ENCODE measurements around the gene PALS1.

Gene PALS1

GRCh38 chr14:67232066-67232465, 9.2 kb upstream of the PALS1 start:
- no peaks in the 10 kb centered on the region for H3K4me1 ChIP-seq (ENCODE audit: insufficient read depth, low read length)
- no peak overlapping the region for H3K4me3 ChIP-seq (ENCODE audit: low read depth in 1 of 2, low read length in 2 of 2)
- no peak overlapping the region for H3K27ac ChIP-seq (ENCODE audit: low read depth, low read length)
- no peaks in the 10 kb centered on the region for H3K27me3 ChIP-seq (ENCODE audit: control insufficient read depth in 1 of 2, insufficient read depth in 2 of 2, low read length in 2 of 2)
- H3K36me3 ChIP-seq (ENCODE audit: insufficient read depth, low read length), result no peaks in the 10 kb centered on the region
- no peaks in the 10 kb centered on the region for H3K9me3 ChIP-seq (ENCODE audit: low read length)
- H3K9ac ChIP-seq (ENCODE audit: low read length), result no peak overlapping the region

- no peaks in the 10 kb centered on the region for H3K4me1 ChIP-seq (ENCODE audit: insufficient read depth, low read length)
- no peak overlapping the region for H3K27ac ChIP-seq (ENCODE audit: low read depth, low read length)
- H3K27me3 ChIP-seq (ENCODE audit: control insufficient read depth in 1 of 2, insufficient read depth in 2 of 2, low read length in 2 of 2), result no peaks in the 10 kb centered on the region
- H3K9me3 ChIP-seq (ENCODE audit: low read length), result no peaks in the 10 kb centered on the region
- H3K36me3 ChIP-seq (ENCODE audit: insufficient read depth, low read length), result no peaks in the 10 kb centered on the region
- no peak overlapping the region for H3K9ac ChIP-seq (ENCODE audit: low read length)
- no peak overlapping the region for H3K4me3 ChIP-seq (ENCODE audit: low read depth in 1 of 2, low read length in 2 of 2)
Observed at GRCh38 chr14:67232621-67233020, 8.6 kb upstream of the PALS1 start.

- no peak overlapping the region for H3K9ac ChIP-seq (ENCODE audit: low read length)
- H3K27me3 ChIP-seq (ENCODE audit: control insufficient read depth in 1 of 2, insufficient read depth in 2 of 2, low read length in 2 of 2), result no peaks in the 10 kb centered on the region
- no peak overlapping the region for H3K27ac ChIP-seq (ENCODE audit: low read depth, low read length)
- no peaks in the 10 kb centered on the region for H3K36me3 ChIP-seq (ENCODE audit: insufficient read depth, low read length)
- H3K9me3 ChIP-seq (ENCODE audit: low read length), result no peaks in the 10 kb centered on the region
- H3K4me1 ChIP-seq (ENCODE audit: insufficient read depth, low read length), result peaks cover 5% of the 10 kb centered on the region
- no peak overlapping the region for H3K4me3 ChIP-seq (ENCODE audit: low read depth in 1 of 2, low read length in 2 of 2)
Observed at GRCh38 chr14:67237591-67237990, 3.6 kb upstream of the PALS1 start.

DNA sequence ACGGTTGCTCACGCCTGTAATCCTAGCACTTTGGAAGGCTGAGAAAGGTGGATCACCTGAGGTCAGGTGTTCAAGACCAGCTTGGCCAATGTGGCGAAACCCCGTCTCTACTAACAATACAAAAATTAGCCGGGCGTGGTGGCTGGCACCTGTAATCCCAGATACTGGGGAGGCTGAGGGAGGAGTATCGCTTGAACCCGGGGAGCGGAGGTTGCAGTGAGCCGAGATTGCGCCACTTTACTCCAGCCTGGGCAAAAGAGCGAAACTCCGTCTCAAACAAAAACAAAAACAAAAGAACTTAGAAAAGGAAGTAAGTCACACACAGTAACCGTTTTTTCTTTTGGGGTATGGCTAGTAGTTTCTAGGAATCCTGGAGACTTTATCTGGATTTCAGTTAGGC, 1.7 kb upstream of the PALS1 start:
- H3K27ac ChIP-seq (ENCODE audit: low read depth, low read length), result no peak overlapping the region
- H3K4me1 ChIP-seq (ENCODE audit: insufficient read depth, low read length), result peaks cover 14% of the 10 kb centered on the region
- H3K9ac ChIP-seq (ENCODE audit: low read length), result no peak overlapping the region
- H3K4me3 ChIP-seq (ENCODE audit: low read depth in 1 of 2, low read length in 2 of 2), result no peak overlapping the region
- no peaks in the 10 kb centered on the region for H3K9me3 ChIP-seq (ENCODE audit: low read length)
- H3K27me3 ChIP-seq (ENCODE audit: control insufficient read depth in 1 of 2, insufficient read depth in 2 of 2, low read length in 2 of 2), result no peaks in the 10 kb centered on the region
- no peaks in the 10 kb centered on the region for H3K36me3 ChIP-seq (ENCODE audit: insufficient read depth, low read length)

DNA sequence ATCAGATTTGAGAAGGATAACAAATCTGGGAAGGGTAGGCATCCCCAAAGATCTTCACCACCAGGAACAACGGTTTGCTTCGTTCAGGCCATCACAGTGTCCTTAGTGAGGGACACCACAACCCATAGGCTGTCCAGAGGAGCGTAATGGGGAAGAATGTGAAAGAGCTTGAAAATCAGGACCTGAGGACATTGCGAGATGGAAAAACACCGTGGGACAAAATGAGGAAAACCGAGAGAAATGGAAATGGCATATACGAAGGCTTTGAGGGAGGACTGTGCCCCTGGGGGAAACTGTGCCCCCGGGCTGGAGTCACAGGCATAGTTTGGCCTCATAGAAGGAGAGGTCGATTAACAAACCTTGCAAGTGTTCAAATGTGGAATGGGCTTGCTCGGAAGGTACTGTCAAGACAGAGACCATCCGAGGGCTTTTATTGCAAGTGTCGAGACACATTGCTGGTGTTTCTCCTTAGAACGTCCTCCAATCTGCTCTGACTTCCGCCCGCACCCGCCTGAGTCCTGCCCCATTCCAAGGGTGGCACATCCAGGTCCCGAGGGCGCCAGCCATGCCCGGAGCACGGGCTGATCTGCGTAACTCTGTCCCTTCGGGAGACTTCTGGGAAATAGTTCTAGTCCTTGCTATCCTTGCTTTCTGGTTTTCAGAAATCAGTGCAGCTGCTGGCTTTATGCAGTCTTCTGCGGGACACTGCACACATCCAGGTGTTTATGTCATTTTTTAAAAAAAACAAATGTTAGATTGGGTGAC, 885 bp upstream of the PALS1 start:
- Histone ChIP-seq H3K4me3 (ENCODE audit: low read depth in 1 of 2, low read length in 2 of 2) (peak overlapping the region; percentile 52 to 95), H3K4me1 (ENCODE audit: insufficient read depth, low read length) (peaks cover 14% of the 10 kb centered on the region), H3K9me3 (ENCODE audit: low read length) (no peaks in the 10 kb centered on the region), H3K27ac (ENCODE audit: low read depth, low read length) (peak overlapping the region; percentile 83), H3K9ac (ENCODE audit: low read length) (peak overlapping the region; percentile 62), H3K27me3 (ENCODE audit: control insufficient read depth in 1 of 2, insufficient read depth in 2 of 2, low read length in 2 of 2) (no peaks in the 10 kb centered on the region), H3K36me3 (ENCODE audit: insufficient read depth, low read length) (no peaks in the 10 kb centered on the region)

DNA sequence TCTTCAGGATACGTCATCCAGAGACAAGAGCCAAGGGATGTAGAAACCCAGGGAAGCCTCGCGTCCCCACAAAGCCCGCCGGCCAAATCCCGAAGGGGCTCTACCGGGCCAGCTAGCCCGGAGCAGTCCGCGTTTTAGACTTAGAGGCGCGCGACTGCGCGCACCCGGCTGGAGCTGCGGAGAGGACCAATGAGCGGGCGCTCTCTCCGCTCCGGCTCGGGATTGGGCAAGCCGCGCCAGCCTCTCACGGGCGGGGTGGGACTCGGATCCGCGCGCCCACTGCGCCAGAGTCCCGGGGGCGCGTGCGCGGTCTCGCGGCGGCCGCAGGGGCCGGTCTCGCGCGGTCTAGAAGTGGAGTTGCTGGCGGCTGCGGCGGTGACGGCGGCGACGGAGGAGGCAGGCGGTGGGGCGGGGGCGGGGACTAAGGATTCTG, 241 bp upstream of the PALS1 start:
- Histone ChIP-seq H3K4me1 (ENCODE audit: insufficient read depth, low read length) (peaks cover 14% of the 10 kb centered on the region), H3K9me3 (ENCODE audit: low read length) (no peaks in the 10 kb centered on the region), H3K27me3 (ENCODE audit: control insufficient read depth in 1 of 2, insufficient read depth in 2 of 2, low read length in 2 of 2) (no peaks in the 10 kb centered on the region), H3K4me3 (ENCODE audit: low read depth in 1 of 2, low read length in 2 of 2) (peak overlapping the region; percentile 77 to 95), H3K36me3 (ENCODE audit: insufficient read depth, low read length) (no peaks in the 10 kb centered on the region), H3K27ac (ENCODE audit: low read depth, low read length) (peak overlapping the region; percentile 98), H3K9ac (ENCODE audit: low read length) (peak overlapping the region; percentile 62)

GRCh38 chr14:67242168-67242420, 859 bp downstream of the PALS1 start:
- H3K36me3 ChIP-seq (ENCODE audit: insufficient read depth, low read length), result no peaks in the 10 kb centered on the region
- peak overlapping the region; percentile 98 for H3K27ac ChIP-seq (ENCODE audit: low read depth, low read length)
- no peaks in the 10 kb centered on the region for H3K9me3 ChIP-seq (ENCODE audit: low read length)
- H3K4me3 ChIP-seq (ENCODE audit: low read depth in 1 of 2, low read length in 2 of 2), result peak overlapping the region; percentile 68 to 77
- peak overlapping the region; percentile 66 for H3K9ac ChIP-seq (ENCODE audit: low read length)
- H3K27me3 ChIP-seq (ENCODE audit: control insufficient read depth in 1 of 2, insufficient read depth in 2 of 2, low read length in 2 of 2), result no peaks in the 10 kb centered on the region
- H3K4me1 ChIP-seq (ENCODE audit: insufficient read depth, low read length), result peaks cover 14% of the 10 kb centered on the region

- no peaks in the 10 kb centered on the region for H3K27me3 ChIP-seq (ENCODE audit: control insufficient read depth in 1 of 2, insufficient read depth in 2 of 2, low read length in 2 of 2)
- no peaks in the 10 kb centered on the region for H3K9me3 ChIP-seq (ENCODE audit: low read length)
- H3K36me3 ChIP-seq (ENCODE audit: insufficient read depth, low read length), result no peaks in the 10 kb centered on the region
- no peak overlapping the region for H3K27ac ChIP-seq (ENCODE audit: low read depth, low read length)
- peaks cover 11% of the 10 kb centered on the region for H3K4me1 ChIP-seq (ENCODE audit: insufficient read depth, low read length)
- H3K4me3 ChIP-seq (ENCODE audit: low read depth in 1 of 2, low read length in 2 of 2), result no peak overlapping the region
- no peak overlapping the region for H3K9ac ChIP-seq (ENCODE audit: low read length)
Observed at GRCh38 chr14:67245104-67245503, 3.9 kb downstream of the PALS1 start.

DNA sequence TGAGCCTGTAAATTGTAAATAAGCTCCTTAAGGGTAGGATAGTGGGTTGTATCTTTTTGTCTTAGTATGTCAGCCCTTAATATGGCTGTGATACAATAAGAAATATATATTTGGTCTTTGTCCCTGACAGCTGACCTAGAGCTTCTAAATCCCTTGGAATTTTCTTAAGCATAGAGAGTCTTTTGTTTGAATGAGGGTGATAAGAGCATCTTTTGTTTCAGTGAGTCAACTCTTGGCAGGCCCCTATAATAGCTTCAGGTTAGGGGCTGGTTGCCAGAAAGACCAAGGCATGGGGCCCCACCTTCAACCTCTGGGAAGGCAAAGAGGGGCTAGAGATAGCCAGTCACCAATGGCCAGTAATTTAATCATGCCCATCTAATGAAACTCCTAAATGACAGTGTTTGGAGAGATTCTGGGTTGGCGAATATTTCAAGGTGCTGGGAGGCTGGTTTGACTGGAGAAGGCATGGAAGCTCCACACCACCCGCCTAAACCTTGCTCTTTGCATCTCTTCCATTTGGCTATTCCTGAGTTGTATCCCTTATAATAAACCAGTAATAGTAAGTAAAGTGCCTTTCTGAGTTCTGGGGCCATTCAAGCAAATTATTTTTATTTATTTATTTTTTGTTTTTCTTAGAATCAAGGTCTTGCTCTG, 10.5 kb downstream of the PALS1 start:
- Histone ChIP-seq H3K36me3 (ENCODE audit: insufficient read depth, low read length) (no peaks in the 10 kb centered on the region), H3K4me1 (ENCODE audit: insufficient read depth, low read length) (peaks cover 9% of the 10 kb centered on the region), H3K27me3 (ENCODE audit: control insufficient read depth in 1 of 2, insufficient read depth in 2 of 2, low read length in 2 of 2) (no peaks in the 10 kb centered on the region), H3K9ac (ENCODE audit: low read length) (no peak overlapping the region), H3K4me3 (ENCODE audit: low read depth in 1 of 2, low read length in 2 of 2) (no peak overlapping the region), H3K27ac (ENCODE audit: low read depth, low read length) (no peak overlapping the region), H3K9me3 (ENCODE audit: low read length) (no peaks in the 10 kb centered on the region)

DNA sequence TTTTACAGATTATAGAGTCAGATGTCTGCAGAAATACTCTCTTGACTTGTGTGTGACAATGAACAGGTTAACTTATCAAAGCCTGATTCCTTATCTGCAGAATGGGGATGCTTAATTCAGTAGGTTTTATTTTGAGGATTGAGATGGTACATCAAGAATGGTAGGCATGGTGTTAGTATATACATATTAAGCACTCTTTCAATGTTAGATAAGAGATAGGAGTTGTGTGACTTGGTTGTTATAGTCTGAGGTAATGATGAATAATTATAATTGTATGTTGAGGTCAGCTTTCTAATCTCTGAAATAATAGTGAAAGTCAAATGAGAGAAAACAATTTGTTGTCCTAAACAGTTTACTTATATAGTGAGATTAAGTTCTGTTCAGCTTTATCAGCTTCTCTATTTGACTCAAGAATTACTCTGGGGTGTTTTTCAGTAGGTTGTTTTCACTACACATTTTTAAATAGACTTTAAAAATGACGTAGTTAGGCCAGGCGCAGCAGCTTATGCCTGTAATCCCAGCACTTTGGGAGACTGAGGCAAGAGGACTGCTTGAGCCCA, 11.9 kb downstream of the PALS1 start:
- Histone ChIP-seq H3K9ac (ENCODE audit: low read length) (no peak overlapping the region), H3K9me3 (ENCODE audit: low read length) (no peaks in the 10 kb centered on the region), H3K36me3 (ENCODE audit: insufficient read depth, low read length) (no peaks in the 10 kb centered on the region), H3K27ac (ENCODE audit: low read depth, low read length) (no peak overlapping the region), H3K4me3 (ENCODE audit: low read depth in 1 of 2, low read length in 2 of 2) (no peak overlapping the region), H3K4me1 (ENCODE audit: insufficient read depth, low read length) (peaks cover 9% of the 10 kb centered on the region), H3K27me3 (ENCODE audit: control insufficient read depth in 1 of 2, insufficient read depth in 2 of 2, low read length in 2 of 2) (no peaks in the 10 kb centered on the region)

DNA sequence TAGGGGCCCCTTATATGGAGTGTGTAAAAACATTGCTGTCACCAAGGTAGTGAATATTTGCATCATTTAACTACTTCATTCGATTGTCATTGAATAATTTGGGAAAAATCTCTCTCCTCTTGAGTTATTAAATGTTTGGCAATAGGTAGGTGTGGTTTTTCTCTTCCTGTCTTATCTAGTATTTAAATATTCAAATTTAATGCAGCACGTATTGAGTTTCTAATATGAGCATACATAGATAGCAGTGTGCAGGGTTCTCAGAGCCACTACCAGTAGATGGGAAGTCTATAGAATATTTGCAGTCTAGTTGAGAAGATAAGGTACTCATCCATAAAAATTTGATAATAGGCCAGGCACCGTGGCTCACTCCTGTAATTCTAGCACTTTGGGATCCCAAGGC, 16.7 kb downstream of the PALS1 start:
- H3K36me3 ChIP-seq (ENCODE audit: insufficient read depth, low read length), result no peaks in the 10 kb centered on the region
- no peak overlapping the region for H3K9ac ChIP-seq (ENCODE audit: low read length)
- H3K27me3 ChIP-seq (ENCODE audit: control insufficient read depth in 1 of 2, insufficient read depth in 2 of 2, low read length in 2 of 2), result no peaks in the 10 kb centered on the region
- H3K4me3 ChIP-seq (ENCODE audit: low read depth in 1 of 2, low read length in 2 of 2), result no peak overlapping the region
- no peak overlapping the region for H3K27ac ChIP-seq (ENCODE audit: low read depth, low read length)
- no peaks in the 10 kb centered on the region for H3K9me3 ChIP-seq (ENCODE audit: low read length)
- no peaks in the 10 kb centered on the region for H3K4me1 ChIP-seq (ENCODE audit: insufficient read depth, low read length)

GRCh38 chr14:67260965-67261364, 19.7 kb downstream of the PALS1 start:
- peaks cover 6% of the 10 kb centered on the region for H3K4me1 ChIP-seq (ENCODE audit: insufficient read depth, low read length)
- no peak overlapping the region for H3K9ac ChIP-seq (ENCODE audit: low read length)
- H3K36me3 ChIP-seq (ENCODE audit: insufficient read depth, low read length), result no peaks in the 10 kb centered on the region
- H3K27me3 ChIP-seq (ENCODE audit: control insufficient read depth in 1 of 2, insufficient read depth in 2 of 2, low read length in 2 of 2), result no peaks in the 10 kb centered on the region
- no peak overlapping the region for H3K4me3 ChIP-seq (ENCODE audit: low read depth in 1 of 2, low read length in 2 of 2)
- H3K27ac ChIP-seq (ENCODE audit: low read depth, low read length), result no peak overlapping the region
- H3K9me3 ChIP-seq (ENCODE audit: low read length), result no peaks in the 10 kb centered on the region
